Measurements from ENCODE around the gene SHF. TPM values are rescaled to one million over a fixed set of nuclear protein-coding genes. Genes with fewer than 3 reads are reported as not detected.

SHF gene
- total and polyA plus RNA-seq, 2 of the 8 experiments (the other 6 are each of a cell fraction or from before 2014, with no cell fraction given) = 13.1 to 26.7 TPM

GRCh38 chr15:45168751-45169551, 18.8 kb downstream of the SHF start (continued):
- TF ChIP-seq SIN3A (conservative IDR thresholded peaks at IDR 0.05 in 1 of 2, IDR thresholded peaks at IDR 0.05 in 1 of 2; ENCODE audit: low read depth in 1 of 2, low read length in 2 of 2) (no peak), GABPA (IDR thresholded peaks at IDR 0.05; ENCODE audit: borderline replicate concordance, insufficient read depth, low read length) (no peak), TAF1 (IDR thresholded peaks at IDR 0.05; ENCODE audit: low read depth, low read length) (no peak), SIRT6 (IDR thresholded peaks at IDR 0.05; ENCODE audit: low read length) (no peak)
